OCI-LY1 (cell line): Measurements from ENCODE around the gene CPAMD8.

Experiments
- H2AFZ ChIP-seq: fragments of 200-600 bp; sonication (generic), shearing (Covaris generic); 2 replicates; pipeline ENCODE4 v1.6.0; 2014; ENCODE audit warnings: antibody characterized with exemption, mild to moderate bottlenecking, low read length
- H3F3A ChIP-seq: fragments of 200-600 bp; sonication (generic), shearing (Covaris generic); 2 replicates; pipeline ENCODE4 v1.6.0; 2014; ENCODE audit warnings: mild to moderate bottlenecking, antibody characterized with exemption, low read length, moderate library complexity; ENCODE audit not compliant: insufficient read depth
- H3K27ac ChIP-seq: fragments of 200-600 bp; sonication (generic); 2 replicates; pipeline ENCODE4 v1.5.1; 2014; ENCODE audit warnings: low read length, mixed run types, mild to moderate bottlenecking, low read depth; ENCODE audit not compliant: poor library complexity, severe bottlenecking
- H3K27me3 ChIP-seq: fragments of 200-600 bp; sonication (generic); 2 replicates; pipeline ENCODE4 v1.6.0; 2014; ENCODE audit warnings: antibody characterized with exemption, mild to moderate bottlenecking, low read length, moderate library complexity; ENCODE audit not compliant: insufficient read depth
- H3K36me3 ChIP-seq: fragments of 200-600 bp; sonication (generic); 2 replicates; pipeline ENCODE4 v1.6.1; 2014; ENCODE audit warnings: mild to moderate bottlenecking, antibody characterized with exemption, low read length, moderate library complexity, mixed read lengths; ENCODE audit not compliant: insufficient read depth
- H3K4me1 ChIP-seq: fragments of 200-600 bp; sonication (generic); 2 replicates; pipeline ENCODE4 v1.5.1; 2014; ENCODE audit warnings: mild to moderate bottlenecking, low read length, moderate library complexity; ENCODE audit not compliant: insufficient read depth, severe bottlenecking
- H3K4me2 ChIP-seq: fragments of 200-600 bp; sonication (generic), shearing (Covaris generic); 2 replicates; pipeline ENCODE4 v1.6.1; 2014; ENCODE audit warnings: low read length
- H3K4me3 ChIP-seq: fragments of 200-600 bp; sonication (generic); 2 replicates; pipeline ENCODE4 v1.5.1; 2014; ENCODE audit warnings: low read length, low read depth, mild to moderate bottlenecking, mixed read lengths; ENCODE audit not compliant: poor library complexity, severe bottlenecking
- H3K79me2 ChIP-seq: fragments of 200-600 bp; shearing (Covaris generic); 2 replicates; pipeline ENCODE4 v1.6.1; 2016; ENCODE audit warnings: mixed run types, low read length, mixed read lengths; ENCODE audit not compliant: insufficient read depth
- H3K9ac ChIP-seq: fragments of 200-600 bp; sonication (generic), shearing (Covaris generic); 2 replicates; pipeline ENCODE4 v1.6.1; 2014; ENCODE audit warnings: mild to moderate bottlenecking, low read length, mixed read lengths
- H3K9me2 ChIP-seq: fragments of 200-600 bp; sonication (generic), shearing (Covaris generic); 2 replicates; pipeline ENCODE4 v1.6.1; 2014; ENCODE audit warnings: low read depth, mild to moderate bottlenecking, low read length, mixed read lengths
- H3K9me3 ChIP-seq: fragments of 200-600 bp; shearing (Covaris generic); 2 replicates; pipeline ENCODE4 v1.6.1; 2014; ENCODE audit warnings: low read length, mixed read lengths
- H4K20me1 ChIP-seq: fragments of 200-600 bp; sonication (generic), shearing (Covaris generic); 2 replicates; pipeline ENCODE4 v1.6.0; 2016; ENCODE audit warnings: mild to moderate bottlenecking, low read length; ENCODE audit not compliant: insufficient read depth
- CTCF ChIP-seq: fragments of 200-600 bp; sonication (generic), shearing (Covaris generic); IDR thresholded peaks from 2 replicates; pipeline ENCODE4 v1.5.1; 2017; ENCODE audit warnings: mild to moderate bottlenecking, antibody characterized with exemption, low read length, moderate library complexity, mixed read lengths
- EZH2 ChIP-seq: fragments of 200-600 bp; sonication (generic), shearing (Covaris generic); IDR thresholded peaks from 2 replicates; pipeline ENCODE4 v1.8.0; 2017; ENCODE audit warnings: borderline replicate concordance, mixed run types, mild to moderate bottlenecking, antibody characterized with exemption, low read length, moderate library complexity, mixed read lengths

CPAMD8 gene

GRCh38 chr19:17037966-17038500 is 11.4 kb upstream of the CPAMD8 start:
- H3K36me3 ChIP-seq = no peaks in the 10 kb centered on the region
- TF ChIP-seq CTCF (no peak), EZH2 (no peak)
- H3K4me2 ChIP-seq = no peak overlapping the region

GRCh38 chr19:17037184-17037583 is 10.6 kb upstream of the CPAMD8 start:
- H2AFZ ChIP-seq = no peak overlapping the region
- H3K79me2 ChIP-seq = no peaks in the 10 kb centered on the region
- H3K27me3 ChIP-seq = 0 out of 2 replicates have a peak, but pooled peaks cover 3% of the 10 kb centered on the region
- H3K27ac ChIP-seq = no peak overlapping the region
- no peaks in the 10 kb centered on the region for H3K9me2 ChIP-seq
- no peak overlapping the region for H3K4me3 ChIP-seq
- H4K20me1 ChIP-seq = no peaks in the 10 kb centered on the region
- H3K4me2 ChIP-seq = no peak overlapping the region
- no peaks in the 10 kb centered on the region for H3K4me1 ChIP-seq
- no peaks in the 10 kb centered on the region for H3F3A ChIP-seq
- TF ChIP-seq EZH2 (no peak), CTCF (no peak)
- H3K9ac ChIP-seq = no peak overlapping the region
- H3K9me3 ChIP-seq = no peaks in the 10 kb centered on the region
- H3K36me3 ChIP-seq = no peaks in the 10 kb centered on the region

More at GRCh38 chr19:17037966-17038500, 11.4 kb upstream of the CPAMD8 start:
- Histone ChIP-seq H4K20me1 (no peaks in the 10 kb centered on the region), H3K9ac (no peak overlapping the region), H3K4me1 (no peaks in the 10 kb centered on the region), H3K4me3 (no peak overlapping the region), H3K27ac (no peak overlapping the region), H3K79me2 (no peaks in the 10 kb centered on the region), H3K27me3 (0 out of 2 replicates have a peak, but pooled peaks cover 3% of the 10 kb centered on the region), H3F3A (no peaks in the 10 kb centered on the region), H3K9me2 (no peaks in the 10 kb centered on the region), H2AFZ (no peak overlapping the region), H3K9me3 (no peaks in the 10 kb centered on the region)

- H3K4me1 ChIP-seq = no peaks in the 10 kb centered on the region
- no peak for TF ChIP-seq EZH2
- no peak for TF ChIP-seq CTCF
- H3K4me3 ChIP-seq = no peak overlapping the region
- no peak overlapping the region for H2AFZ ChIP-seq
- no peak overlapping the region for H3K4me2 ChIP-seq
- no peaks in the 10 kb centered on the region for H3K79me2 ChIP-seq
- no peaks in the 10 kb centered on the region for H3K9me2 ChIP-seq
- H4K20me1 ChIP-seq = no peaks in the 10 kb centered on the region
- H3K9me3 ChIP-seq = no peaks in the 10 kb centered on the region
- H3K27me3 ChIP-seq = 0 out of 2 replicates have a peak, but pooled peaks cover 3% of the 10 kb centered on the region
- no peak overlapping the region for H3K9ac ChIP-seq
- no peaks in the 10 kb centered on the region for H3K36me3 ChIP-seq
- H3F3A ChIP-seq = no peaks in the 10 kb centered on the region
- no peak overlapping the region for H3K27ac ChIP-seq
Measured at GRCh38 chr19:17036640-17037039, 10.0 kb upstream of the CPAMD8 start.
